ENCODE measurements around the gene NAPG. TPM values are rescaled to one million over a fixed set of nuclear protein-coding genes. Genes with fewer than 3 reads are reported as not detected.
A peak's percentile ranks its signal among the peaks of the same experiment; 100 is the strongest.
"Not testable (repeated sequence)": the region's sequence is repeated elsewhere in the genome, so short reads cannot be mapped to it uniquely, and the experiment has no call there.

Gene NAPG
- total and polyA plus RNA-seq, 4 donors: 54.9 to 125 (median 57.1) TPM

DNA sequence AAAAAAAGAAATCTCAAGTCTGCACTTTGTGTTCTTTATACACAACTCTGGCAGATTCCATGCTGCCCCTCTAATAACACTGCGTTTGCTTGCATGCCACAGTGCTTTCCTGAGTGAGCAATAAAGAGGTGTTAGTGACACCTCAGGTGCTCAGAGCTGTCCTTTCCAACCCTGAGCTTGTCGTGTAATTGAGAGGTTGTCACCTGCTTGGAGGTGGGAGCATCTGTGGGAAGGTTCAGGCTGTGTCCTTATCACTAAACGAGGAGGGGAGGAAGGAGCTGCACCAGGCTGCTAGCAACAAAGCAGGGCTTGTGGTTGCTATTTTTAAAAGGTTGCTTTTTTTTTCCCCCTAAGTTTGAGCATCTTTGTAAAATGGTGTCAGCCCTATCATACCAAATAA, 39.5 kb upstream of the NAPG start:
- WGBS (ENCODE audit: insufficient coverage): 63% methylated on average over 2 of the region's 3 CpGs
- peaks cover 24% of the 10 kb centered on the region for H3K4me1 ChIP-seq (ENCODE audit: control insufficient read depth, insufficient read depth, low read length)
- H3K27me3 ChIP-seq (ENCODE audit: control insufficient read depth, insufficient read depth, low read length): no peaks in the 10 kb centered on the region
- H3K36me3 ChIP-seq (ENCODE audit: control insufficient read depth, insufficient read depth, low read length): peaks cover 52% of the 10 kb centered on the region
- H3K9me3 ChIP-seq (ENCODE audit: control insufficient read depth, insufficient read depth, low read length): no peaks in the 10 kb centered on the region
- H3K4me3 ChIP-seq (ENCODE audit: low read depth, low read length): no peak overlapping the region
- peak in 1 of 6 donors; percentile 9 for DNase-seq (ENCODE audit: low read depth in 4 of 6, low spot score in 6 of 6)
- no peak overlapping the region for H3K27ac ChIP-seq (ENCODE audit: low read depth, low read length)

DNA sequence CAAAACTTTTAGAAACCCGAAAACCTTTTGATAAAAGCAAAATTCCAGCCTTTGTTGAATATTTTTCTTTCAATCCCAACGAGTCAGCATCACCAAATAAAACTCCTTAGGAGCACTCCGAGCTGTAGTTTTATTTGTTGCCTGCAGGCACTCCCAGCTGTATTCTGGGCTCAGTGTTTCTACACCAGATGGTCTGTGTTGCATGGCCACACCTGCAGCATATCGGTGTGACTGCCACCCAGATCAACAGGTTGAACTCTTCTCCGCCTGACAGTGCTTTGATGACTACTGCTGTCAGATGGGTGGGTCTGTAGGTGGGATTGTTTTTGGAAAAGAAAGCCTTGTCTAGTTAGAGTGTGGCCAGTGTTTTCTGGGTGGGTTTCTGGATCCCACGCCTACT, 38.7 kb upstream of the NAPG start:
- Histone ChIP-seq H3K27ac (ENCODE audit: low read depth, low read length) (peak overlapping the region; percentile 57), H3K36me3 (ENCODE audit: control insufficient read depth, insufficient read depth, low read length) (peaks cover 44% of the 10 kb centered on the region), H3K9me3 (ENCODE audit: control insufficient read depth, insufficient read depth, low read length) (no peaks in the 10 kb centered on the region), H3K4me1 (ENCODE audit: control insufficient read depth, insufficient read depth, low read length) (peaks cover 20% of the 10 kb centered on the region), H3K4me3 (ENCODE audit: low read depth, low read length) (no peak overlapping the region), H3K27me3 (ENCODE audit: control insufficient read depth, insufficient read depth, low read length) (no peaks in the 10 kb centered on the region)
- WGBS (ENCODE audit: insufficient coverage): 73% methylated on average over 5 of the region's 6 CpGs
- DNase-seq (ENCODE audit: low read depth in 4 of 6, low spot score in 6 of 6): no peak

DNA sequence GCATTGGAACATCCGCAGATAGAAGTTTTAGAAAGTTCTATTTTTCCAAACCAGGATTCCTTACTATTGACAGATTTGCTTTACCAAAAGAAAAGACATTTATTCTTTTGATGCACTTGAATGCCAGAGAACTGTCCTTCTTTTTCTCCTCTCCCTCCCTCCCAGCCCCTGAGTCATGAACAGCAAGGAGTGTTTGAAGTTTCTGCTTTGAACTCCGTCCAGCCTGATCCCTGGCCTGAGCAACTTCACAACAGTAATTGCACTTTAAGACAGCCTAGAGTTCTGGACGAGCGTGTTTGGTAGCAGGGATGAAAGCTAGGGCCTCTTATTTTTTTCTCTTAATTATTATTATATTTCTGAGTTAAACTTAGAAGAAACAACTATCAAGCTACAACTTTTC, 37.8 kb upstream of the NAPG start:
- 83% methylated on average over 1 of the region's 4 CpGs for WGBS (ENCODE audit: insufficient coverage)
- Histone ChIP-seq H3K27me3 (ENCODE audit: control insufficient read depth, insufficient read depth, low read length) (no peaks in the 10 kb centered on the region), H3K4me1 (ENCODE audit: control insufficient read depth, insufficient read depth, low read length) (peaks cover 18% of the 10 kb centered on the region), H3K36me3 (ENCODE audit: control insufficient read depth, insufficient read depth, low read length) (peaks cover 40% of the 10 kb centered on the region), H3K4me3 (ENCODE audit: low read depth, low read length) (no peak overlapping the region), H3K9me3 (ENCODE audit: control insufficient read depth, insufficient read depth, low read length) (no peaks in the 10 kb centered on the region), H3K27ac (ENCODE audit: low read depth, low read length) (no peak overlapping the region)
- DNase-seq (ENCODE audit: low read depth in 4 of 6, low spot score in 6 of 6): peak in 1 of 6 donors; percentile 66

DNA sequence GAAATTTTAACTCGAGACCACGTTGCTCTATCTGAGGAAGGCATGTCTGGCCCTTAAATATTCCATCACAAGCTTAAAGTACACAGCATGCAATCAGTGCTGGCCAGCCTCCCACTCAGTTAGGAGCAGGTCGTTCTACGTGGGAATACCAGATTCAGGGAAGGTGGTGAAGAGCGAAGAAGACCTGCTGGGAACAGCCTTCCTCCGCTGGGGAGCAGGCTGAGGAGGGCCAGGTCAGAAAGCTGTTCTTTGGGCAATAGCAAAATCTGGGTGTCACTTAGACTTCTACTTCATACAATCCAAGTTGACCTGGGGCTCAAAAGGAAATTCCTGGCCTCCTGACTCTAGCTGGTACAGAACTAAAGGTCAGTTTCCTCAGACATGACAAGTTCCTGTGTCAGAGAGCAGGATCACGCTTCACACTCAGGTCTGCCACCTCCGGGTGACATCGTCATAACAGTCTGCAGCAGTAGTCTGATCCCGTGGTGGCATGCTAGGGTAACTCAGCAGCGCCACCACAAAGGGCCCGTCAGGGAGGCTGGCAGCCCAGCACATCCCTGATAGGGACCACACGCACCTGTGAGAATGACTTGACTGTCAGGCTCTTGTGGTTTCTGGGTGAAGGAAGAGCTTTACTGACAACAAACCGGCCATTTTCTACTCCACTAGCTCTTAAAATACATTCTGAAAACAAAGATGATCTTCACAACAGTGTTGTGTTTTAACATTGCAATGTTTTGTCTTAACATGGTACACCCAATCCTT, 35.2 kb upstream of the NAPG start:
- H3K9me3 ChIP-seq (ENCODE audit: control insufficient read depth, insufficient read depth, low read length): no peaks in the 10 kb centered on the region
- WGBS (ENCODE audit: insufficient coverage): 89% methylated on average over 10 of the region's 14 CpGs
- no peak overlapping the region for H3K4me3 ChIP-seq (ENCODE audit: low read depth, low read length)
- no peak for DNase-seq (ENCODE audit: low read depth in 4 of 6, low spot score in 6 of 6)
- H3K4me1 ChIP-seq (ENCODE audit: control insufficient read depth, insufficient read depth, low read length): peaks cover 6% of the 10 kb centered on the region
- no peak overlapping the region for H3K27ac ChIP-seq (ENCODE audit: low read depth, low read length)
- no peaks in the 10 kb centered on the region for H3K27me3 ChIP-seq (ENCODE audit: control insufficient read depth, insufficient read depth, low read length)
- H3K36me3 ChIP-seq (ENCODE audit: control insufficient read depth, insufficient read depth, low read length): peaks cover 23% of the 10 kb centered on the region

DNA sequence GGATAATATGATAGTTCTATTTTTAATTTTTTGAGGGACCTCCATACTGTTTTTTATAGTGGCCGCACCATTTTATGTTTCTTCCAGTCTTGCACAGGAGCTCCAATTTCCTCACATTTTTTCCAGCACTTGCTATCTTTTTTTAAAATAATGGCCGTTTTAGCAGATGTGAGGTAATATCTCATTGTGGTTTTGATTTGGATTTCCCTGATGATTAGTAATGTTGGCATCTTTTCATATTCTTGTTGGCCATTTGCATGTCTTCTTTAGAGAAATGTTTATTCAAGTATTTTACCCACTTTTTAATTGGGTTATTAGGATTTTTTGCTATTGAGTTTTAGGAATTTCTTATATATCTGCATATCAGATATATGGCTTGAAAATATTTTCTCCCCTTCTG, 29.9 kb upstream of the NAPG start:
- H3K4me1 ChIP-seq (ENCODE audit: control insufficient read depth, insufficient read depth, low read length): no peaks in the 10 kb centered on the region
- no peak for DNase-seq (ENCODE audit: low read depth in 4 of 6, low spot score in 6 of 6)
- no peaks in the 10 kb centered on the region for H3K27me3 ChIP-seq (ENCODE audit: control insufficient read depth, insufficient read depth, low read length)
- no CpG with 5 or more reads among the region's 2 CpGs for WGBS (ENCODE audit: insufficient coverage)
- H3K27ac ChIP-seq (ENCODE audit: low read depth, low read length): no peak overlapping the region
- no peaks in the 10 kb centered on the region for H3K9me3 ChIP-seq (ENCODE audit: control insufficient read depth, insufficient read depth, low read length)
- no peak overlapping the region for H3K4me3 ChIP-seq (ENCODE audit: low read depth, low read length)
- H3K36me3 ChIP-seq (ENCODE audit: control insufficient read depth, insufficient read depth, low read length): no peaks in the 10 kb centered on the region

DNA sequence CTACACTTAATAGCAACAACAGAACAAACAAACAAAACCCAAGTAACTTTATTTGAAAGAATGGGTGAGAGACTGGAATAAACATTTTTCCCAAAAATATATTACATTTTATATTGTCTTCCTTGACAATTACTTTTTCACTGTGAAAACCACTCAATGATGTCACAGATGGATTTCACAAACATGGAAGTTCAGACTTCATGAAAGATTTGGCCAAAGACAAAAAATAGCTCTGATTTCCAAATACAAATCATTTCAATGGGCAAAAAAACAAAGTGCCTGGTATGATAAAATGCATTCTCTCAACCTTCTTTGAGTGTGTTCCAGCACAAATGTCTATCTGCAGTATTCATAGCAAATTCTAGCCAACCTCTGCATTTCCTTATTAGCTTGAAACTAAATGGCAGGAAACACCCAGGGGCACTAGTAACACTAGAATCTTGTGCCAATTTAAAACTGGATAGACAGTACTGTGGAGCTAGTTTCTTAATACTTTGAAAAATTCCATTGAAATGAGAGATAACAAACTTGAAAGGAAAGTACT, 28.5 kb upstream of the NAPG start:
- Histone ChIP-seq H3K9me3 (ENCODE audit: control insufficient read depth, insufficient read depth, low read length) (no peaks in the 10 kb centered on the region), H3K36me3 (ENCODE audit: control insufficient read depth, insufficient read depth, low read length) (no peaks in the 10 kb centered on the region), H3K4me1 (ENCODE audit: control insufficient read depth, insufficient read depth, low read length) (no peaks in the 10 kb centered on the region), H3K4me3 (ENCODE audit: low read depth, low read length) (no peak overlapping the region), H3K27me3 (ENCODE audit: control insufficient read depth, insufficient read depth, low read length) (no peaks in the 10 kb centered on the region), H3K27ac (ENCODE audit: low read depth, low read length) (no peak overlapping the region)
- DNase-seq (ENCODE audit: low read depth in 4 of 6, low spot score in 6 of 6): no peak

DNA sequence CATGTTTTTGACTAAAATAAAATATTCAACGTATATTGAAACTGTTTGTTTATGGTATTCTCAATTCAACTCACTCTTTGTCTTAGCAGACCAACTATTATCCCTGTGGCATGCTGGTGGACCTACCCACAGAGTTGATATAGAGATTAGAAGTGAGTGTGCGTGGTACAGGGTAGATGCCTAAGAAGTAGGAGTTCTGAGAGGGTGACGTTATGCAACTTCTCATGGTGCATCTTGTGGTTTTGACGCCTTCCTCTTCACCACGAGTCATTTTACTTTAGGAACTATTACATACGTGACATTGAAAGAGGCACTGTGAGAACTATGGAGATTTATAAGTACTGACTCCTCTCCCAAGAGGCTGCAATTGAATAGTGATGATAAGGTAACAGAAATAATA, 26.6 kb upstream of the NAPG start:
- DNase-seq (ENCODE audit: low read depth in 4 of 6, low spot score in 6 of 6): no peak
- Histone ChIP-seq H3K27me3 (ENCODE audit: control insufficient read depth, insufficient read depth, low read length) (no peaks in the 10 kb centered on the region), H3K4me1 (ENCODE audit: control insufficient read depth, insufficient read depth, low read length) (no peaks in the 10 kb centered on the region), H3K9me3 (ENCODE audit: control insufficient read depth, insufficient read depth, low read length) (peaks cover 2% of the 10 kb centered on the region), H3K4me3 (ENCODE audit: low read depth, low read length) (no peak overlapping the region), H3K27ac (ENCODE audit: low read depth, low read length) (no peak overlapping the region), H3K36me3 (ENCODE audit: control insufficient read depth, insufficient read depth, low read length) (no peaks in the 10 kb centered on the region)
- 100% methylated on average over 2 of the region's 6 CpGs for WGBS (ENCODE audit: insufficient coverage)

DNA sequence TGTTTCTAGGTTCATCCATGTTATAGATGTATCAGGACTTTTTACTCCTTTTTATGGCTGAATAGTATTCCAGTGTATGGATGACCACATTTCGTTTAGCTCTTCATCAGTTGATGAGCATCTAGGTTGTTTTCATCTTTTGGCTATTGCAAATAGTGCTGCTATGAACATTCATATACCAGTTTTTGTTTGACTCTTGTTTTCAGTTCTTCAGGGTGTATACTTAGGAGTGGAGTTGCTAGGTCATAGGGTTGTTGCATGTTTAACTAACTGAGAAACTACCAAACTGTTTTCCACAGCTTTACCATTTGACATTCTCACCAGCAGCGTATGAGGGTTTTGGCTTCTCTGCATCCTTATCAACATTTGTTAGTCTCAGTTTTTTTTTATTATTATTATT, 25.8 kb upstream of the NAPG start:
- no CpG with 5 or more reads among the region's 2 CpGs for WGBS (ENCODE audit: insufficient coverage)
- Histone ChIP-seq H3K27ac (ENCODE audit: low read depth, low read length) (no peak overlapping the region), H3K36me3 (ENCODE audit: control insufficient read depth, insufficient read depth, low read length) (no peaks in the 10 kb centered on the region), H3K27me3 (ENCODE audit: control insufficient read depth, insufficient read depth, low read length) (no peaks in the 10 kb centered on the region), H3K4me1 (ENCODE audit: control insufficient read depth, insufficient read depth, low read length) (no peaks in the 10 kb centered on the region), H3K9me3 (ENCODE audit: control insufficient read depth, insufficient read depth, low read length) (peaks cover 9% of the 10 kb centered on the region), H3K4me3 (ENCODE audit: low read depth, low read length) (no peak overlapping the region)
- no peak for DNase-seq (ENCODE audit: low read depth in 4 of 6, low spot score in 6 of 6)

DNA sequence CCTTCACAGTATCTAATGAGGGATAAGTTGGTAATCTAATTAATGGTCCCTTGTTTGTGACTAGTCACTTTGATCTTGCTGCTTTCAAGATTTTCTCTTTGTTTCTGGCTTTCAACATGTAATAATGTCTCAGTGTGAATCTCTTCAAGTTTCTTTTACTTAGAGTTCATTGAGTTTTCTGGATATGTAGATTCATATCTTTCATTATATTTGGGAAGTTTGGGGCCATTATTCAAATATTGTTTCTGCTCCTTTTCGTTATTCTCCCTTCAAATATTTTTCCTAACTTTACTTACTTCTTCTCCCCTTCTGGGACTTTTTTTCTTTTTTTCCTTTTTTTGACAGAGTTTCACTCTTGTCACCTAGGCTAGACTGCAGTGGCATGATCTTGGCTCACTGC, 21.1 kb upstream of the NAPG start:
- H3K9me3 ChIP-seq (ENCODE audit: control insufficient read depth, insufficient read depth, low read length): peaks cover 17% of the 10 kb centered on the region
- no peaks in the 10 kb centered on the region for H3K27me3 ChIP-seq (ENCODE audit: control insufficient read depth, insufficient read depth, low read length)
- H3K4me1 ChIP-seq (ENCODE audit: control insufficient read depth, insufficient read depth, low read length): no peaks in the 10 kb centered on the region
- no peaks in the 10 kb centered on the region for H3K36me3 ChIP-seq (ENCODE audit: control insufficient read depth, insufficient read depth, low read length)
- no peak for DNase-seq (ENCODE audit: low read depth in 4 of 6, low spot score in 6 of 6)
- no peak overlapping the region for H3K27ac ChIP-seq (ENCODE audit: low read depth, low read length)
- WGBS (ENCODE audit: insufficient coverage): 100% methylated on average over 1 of the region's 1 CpG
- no peak overlapping the region for H3K4me3 ChIP-seq (ENCODE audit: low read depth, low read length)

DNA sequence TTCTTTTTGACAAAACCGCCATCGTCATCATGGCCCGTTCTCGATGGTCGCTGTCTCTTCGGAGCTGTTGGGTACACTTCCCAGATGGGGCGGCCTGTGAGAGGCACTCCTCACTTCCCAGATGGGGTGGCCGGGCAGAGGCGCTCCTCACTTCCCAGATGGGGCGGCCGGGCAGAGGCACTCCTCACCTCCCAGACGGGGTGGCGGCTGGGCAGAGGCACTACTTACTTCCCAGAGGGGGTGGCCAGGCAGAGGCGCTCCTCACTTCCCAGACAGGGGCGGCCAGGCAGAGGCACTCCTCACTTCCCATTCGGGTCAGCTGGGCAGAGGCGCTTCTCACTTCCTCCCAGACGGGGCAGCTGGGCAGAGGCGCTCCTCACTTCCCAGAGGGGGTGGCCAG, 19.9 kb upstream of the NAPG start:
- H3K36me3 ChIP-seq (ENCODE audit: control insufficient read depth, insufficient read depth, low read length); H3K27ac ChIP-seq (ENCODE audit: low read depth, low read length); DNase-seq (ENCODE audit: low read depth in 4 of 6, low spot score in 6 of 6); H3K4me3 ChIP-seq (ENCODE audit: low read depth, low read length); H3K4me1 ChIP-seq (ENCODE audit: control insufficient read depth, insufficient read depth, low read length); H3K27me3 ChIP-seq (ENCODE audit: control insufficient read depth, insufficient read depth, low read length): not testable (repeated sequence)
- WGBS (ENCODE audit: insufficient coverage): 77% methylated on average over 10 of the region's 19 CpGs
- peaks cover 17% of the 10 kb centered on the region for H3K9me3 ChIP-seq (ENCODE audit: control insufficient read depth, insufficient read depth, low read length)
